DMS153 (cell line): ENCODE measurements around the gene FAM9C.
"Not testable (repeated sequence)": the region's sequence is repeated elsewhere in the genome, so short reads cannot be mapped to it uniquely, and the experiment has no call there.

ENCODE experiments used
- DNase-seq: peaks from one replicate; lab custom pipeline; 2025; lab: John Stamatoyannopoulos, UW

FAM9C gene

DNA sequence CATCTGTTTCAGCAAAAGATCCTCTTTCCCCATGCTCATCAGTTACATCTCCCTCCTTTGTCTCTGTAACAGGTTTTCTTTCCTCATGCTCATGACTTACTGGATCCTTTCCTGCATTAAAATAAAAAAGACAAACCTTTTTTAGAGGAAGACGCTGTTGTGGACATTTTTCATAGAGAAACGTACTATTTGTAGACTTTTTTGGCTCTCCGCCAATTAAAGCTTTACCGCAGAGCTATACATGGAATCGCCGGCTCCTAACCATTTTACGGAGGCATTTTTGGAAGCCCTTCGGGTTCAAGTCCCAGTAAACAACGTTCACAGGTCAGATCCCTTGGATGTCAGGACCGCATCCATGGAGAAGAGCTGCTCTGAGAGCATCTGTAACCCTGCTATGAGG, 1.3 kb downstream of the FAM9C start:
- DNase-seq, result no peak

DNA sequence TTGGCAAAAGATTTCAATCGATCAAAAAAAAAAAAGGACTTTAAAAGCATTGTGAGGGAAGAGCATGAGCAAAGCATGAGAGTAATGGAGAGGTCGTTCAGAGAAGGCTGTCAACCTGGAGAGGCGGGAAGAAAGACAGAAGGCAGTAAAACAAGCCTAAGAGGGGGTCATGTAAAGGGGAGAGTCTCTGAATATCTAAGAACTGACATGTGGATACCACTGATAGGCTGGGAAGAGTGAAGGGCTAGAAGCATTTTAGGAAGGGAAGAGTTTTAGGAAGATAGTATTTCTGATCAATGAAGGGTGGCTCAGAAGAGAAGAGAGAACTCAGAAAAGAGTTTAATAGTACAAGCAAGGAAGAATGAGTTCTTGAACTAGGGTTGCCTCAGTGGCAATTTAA, 7.5 kb downstream of the FAM9C start:
- no peak for DNase-seq

DNA sequence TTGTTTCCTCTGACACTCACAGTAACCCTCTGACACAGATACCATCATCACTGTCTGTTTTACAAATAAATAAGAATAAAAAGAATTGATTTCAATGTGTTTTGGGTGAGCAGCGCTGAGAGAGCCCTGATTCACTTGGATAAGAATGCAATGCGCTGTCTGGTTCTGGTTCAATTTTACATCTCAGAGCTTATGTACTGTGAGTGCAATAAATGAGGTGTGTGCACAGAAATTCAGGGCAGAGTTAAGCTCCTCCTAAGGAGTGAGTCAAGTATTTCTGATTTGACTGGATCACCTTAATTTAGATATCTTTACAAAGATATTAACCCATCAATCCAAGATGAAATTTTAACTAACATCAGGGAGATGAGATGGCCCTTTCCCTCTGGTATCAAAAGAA, 11.2 kb downstream of the FAM9C start:
- DNase-seq, result no peak

DNA sequence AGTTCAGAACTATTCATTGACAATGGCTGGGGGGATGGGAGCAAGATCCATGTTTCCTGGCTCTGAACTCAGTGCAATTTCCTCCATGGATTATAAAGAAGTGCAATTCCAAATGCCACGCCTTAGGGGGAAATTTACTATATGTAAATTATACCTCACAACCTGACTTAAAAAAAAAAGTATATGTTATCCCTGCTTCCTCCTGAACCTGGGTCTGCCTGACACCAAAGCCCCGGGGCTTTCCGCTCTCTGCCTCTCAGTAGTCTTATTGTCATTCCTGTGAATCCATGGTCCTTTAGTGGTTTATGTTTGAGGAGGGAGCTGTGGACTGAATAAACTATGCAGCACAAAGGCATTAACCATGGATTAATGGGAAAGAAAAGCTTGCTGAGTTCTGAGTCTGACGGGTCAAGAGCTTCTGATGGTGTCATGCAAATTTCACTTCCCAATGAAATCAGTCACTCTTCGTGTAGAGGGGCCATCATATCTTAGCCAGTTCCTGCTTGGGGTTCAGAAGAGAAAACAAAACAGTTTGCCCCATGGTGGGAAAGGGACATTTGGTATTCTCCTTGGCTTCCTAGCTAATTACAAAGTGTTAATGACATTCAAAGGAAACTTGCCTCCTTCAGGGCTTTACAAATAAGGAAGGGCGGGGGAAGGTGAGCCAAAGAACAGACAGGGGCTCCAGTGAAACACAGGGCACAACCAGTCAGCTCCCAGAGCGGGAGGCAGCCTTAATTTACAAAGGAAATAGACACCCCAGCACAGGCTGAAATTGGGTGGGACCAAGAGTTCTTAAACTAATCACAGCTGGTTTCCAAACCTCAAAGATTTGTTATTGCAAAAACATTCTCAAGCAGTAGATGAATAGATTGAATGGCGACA, 14.3 kb downstream of the FAM9C start:
- no peak for DNase-seq

DNA sequence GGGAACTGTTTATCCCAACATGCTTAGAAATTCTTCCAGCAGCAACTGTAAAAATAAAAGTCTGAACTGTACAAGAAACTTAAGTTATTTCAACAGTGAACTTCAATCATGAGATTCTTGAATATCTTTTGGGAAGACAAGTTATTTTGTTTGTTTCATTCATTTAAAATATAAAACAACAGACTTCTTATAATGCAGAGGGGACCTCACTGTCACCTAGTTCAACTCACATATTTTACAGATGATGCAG, 14.9 kb downstream of the FAM9C start:
- no peak for DNase-seq

DNA sequence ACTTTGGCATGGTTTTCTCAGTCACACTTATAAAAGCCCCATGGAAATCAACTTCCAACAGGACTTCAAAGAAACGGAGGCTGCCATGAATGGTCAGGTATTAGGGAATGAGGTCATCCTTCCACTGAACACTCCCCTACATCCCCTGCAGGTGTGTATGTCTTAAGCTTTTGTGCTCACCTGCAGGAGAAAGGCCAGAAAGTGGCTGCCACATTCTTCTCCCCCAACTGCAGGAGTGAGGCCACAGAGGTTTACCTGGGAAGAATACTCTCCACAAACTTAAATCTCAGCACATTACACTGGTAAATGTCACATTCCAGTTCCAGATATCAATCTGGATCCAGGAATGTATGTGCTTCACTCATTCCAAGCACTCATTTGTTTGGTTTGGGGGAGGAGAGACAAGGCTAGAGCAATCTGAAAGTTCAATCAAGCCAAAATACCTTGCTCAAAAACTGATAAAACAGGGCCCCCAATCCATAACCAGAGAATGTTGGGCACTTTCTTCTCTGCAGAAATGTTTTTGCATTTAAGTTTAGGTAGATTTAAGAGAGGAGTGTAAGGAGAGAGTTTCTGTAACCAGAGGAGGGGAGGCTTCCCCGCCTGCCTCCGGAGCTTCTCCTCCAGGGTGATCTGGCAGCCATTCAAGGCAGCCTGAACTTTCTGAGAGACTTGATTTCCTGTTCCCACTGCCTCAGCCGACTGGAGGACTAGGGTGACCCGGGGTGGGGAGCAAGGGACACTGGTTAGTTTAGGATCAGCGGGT, 15.4 kb downstream of the FAM9C start:
- DNase-seq, result peak; percentile 14

DNA sequence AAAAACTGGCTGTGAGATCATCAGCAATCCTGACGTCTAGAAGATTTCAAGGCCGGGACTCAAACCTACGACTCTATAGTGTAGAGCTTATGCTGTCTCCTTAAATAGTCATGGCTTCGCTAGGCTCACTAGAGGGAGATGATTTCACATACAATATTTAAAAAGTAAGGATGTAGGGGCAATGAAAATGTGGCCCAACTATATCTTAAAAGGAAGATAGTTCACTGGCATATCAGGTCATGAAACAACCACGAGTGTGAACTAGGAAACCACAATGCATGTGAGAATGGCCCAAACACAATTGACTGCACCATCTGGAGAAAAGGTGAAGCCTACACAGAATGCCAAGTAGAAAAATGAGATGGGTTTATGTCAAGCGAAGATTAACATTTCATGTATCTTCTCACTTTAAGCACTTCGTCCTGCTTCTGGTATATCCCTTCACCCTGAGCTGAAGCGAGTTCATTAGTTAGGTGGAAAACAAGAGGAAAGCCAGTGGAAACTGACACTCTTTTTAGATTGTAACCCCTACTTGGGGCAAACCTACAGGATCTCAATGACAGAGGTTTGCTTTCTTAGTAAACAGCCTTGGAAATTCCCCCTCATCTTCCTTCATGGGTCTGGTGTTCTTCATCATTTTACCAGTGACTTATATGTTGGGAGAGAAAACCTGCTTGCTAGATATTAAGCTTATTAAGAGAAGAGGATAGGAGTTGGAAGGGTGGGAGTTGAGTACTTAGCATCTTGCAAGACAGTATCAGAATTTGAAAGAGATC, 17.4 kb downstream of the FAM9C start:
- no peak for DNase-seq

DNA sequence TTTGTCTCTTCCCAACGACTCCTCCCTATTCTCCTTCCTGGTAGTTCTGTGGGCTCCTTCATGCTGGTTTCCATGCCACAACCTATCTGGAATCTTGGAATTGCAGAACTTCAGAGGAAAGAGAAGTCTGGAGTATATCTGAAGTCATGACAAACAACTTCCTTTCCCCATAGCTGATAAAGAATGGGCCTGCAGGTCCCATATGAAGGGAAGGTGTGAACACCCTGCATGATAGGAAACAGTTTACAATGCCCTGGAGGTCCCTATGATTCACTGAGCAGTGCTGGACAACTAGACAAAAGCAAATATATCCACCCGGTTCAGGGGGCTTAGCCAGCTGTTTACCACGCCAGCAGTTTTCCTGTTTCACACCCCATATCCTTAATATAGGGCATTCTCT, 19.4 kb downstream of the FAM9C start:
- DNase-seq, result no peak

DNA sequence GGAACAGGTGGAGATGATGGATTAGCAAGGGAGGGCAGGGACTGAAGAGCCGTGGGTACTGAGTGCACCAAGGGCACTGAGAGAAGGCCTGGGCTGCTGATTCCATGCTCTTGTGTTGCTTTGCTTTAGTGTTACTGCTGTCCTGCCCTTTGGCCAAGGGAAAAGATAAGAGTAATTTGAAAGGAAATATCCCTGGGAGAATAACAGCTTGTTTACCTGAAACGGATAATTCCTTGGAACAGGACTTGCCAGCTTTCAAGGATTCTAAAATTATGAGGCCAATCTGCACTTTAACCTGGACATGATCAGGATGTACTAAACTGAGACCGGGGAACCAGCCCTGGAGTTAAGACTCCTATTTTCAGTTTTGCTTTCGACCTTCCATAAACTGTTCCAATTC, 20.4 kb downstream of the FAM9C start:
- DNase-seq, result no peak

DNA sequence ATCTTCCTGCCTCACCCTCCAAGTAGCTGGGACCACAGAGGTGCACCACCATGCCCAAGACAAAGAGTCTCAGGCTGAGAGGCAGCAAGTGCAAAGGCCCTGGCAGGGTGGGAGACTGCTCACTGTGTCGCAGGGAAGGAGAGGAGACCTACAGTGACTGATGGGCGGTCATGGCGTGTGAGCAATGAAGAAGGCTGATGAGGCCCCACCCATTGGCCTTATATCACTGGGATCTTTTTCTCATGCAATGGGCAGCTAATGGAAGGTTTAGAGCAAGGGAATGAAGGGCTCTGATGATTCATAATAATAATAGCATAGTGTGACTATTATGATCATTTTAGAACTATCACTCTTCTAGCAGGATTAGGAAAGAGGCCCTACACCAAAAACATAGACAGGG, 20.9 kb downstream of the FAM9C start:
- no peak for DNase-seq

DNA sequence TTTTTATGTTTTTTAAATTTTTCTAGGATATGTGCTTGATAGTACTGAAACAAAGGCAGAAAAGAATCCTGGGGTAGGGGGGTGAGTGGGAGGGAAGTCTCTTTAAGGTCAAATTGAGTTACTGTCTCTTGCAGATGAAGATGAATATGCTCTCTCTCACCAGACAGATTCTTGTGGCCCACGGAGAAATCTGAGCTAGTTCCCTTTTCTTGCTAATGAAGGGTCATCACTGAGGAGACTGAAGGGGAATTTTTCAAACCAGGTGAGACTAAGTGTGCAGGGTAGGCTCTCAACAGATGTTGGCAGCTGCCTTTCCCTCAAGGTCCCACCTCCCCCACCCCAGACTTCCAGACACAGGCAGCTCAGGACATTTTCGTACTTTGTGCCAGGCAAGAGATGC, 21.5 kb downstream of the FAM9C start:
- DNase-seq, result no peak

DNA sequence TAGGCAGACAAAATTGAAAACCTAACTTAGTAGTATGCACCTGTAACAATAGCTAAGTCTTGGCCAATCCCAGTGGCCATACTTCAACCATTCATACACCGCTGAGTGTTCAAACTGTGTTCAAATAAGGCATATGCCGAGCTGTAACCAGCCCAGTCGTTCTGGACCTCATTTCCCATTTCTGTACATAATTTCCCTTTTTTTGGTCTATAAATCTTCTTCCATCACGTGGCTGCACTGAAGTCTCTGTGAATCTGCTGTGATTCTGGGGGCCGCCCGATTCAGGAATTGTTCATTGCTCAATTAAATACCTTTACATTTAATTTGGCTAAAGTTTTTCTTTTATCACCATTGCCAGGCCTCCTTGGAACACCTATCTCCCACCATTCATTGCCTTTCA, 27.7 kb downstream of the FAM9C start:
- DNase-seq, result not testable (repeated sequence)

DNA sequence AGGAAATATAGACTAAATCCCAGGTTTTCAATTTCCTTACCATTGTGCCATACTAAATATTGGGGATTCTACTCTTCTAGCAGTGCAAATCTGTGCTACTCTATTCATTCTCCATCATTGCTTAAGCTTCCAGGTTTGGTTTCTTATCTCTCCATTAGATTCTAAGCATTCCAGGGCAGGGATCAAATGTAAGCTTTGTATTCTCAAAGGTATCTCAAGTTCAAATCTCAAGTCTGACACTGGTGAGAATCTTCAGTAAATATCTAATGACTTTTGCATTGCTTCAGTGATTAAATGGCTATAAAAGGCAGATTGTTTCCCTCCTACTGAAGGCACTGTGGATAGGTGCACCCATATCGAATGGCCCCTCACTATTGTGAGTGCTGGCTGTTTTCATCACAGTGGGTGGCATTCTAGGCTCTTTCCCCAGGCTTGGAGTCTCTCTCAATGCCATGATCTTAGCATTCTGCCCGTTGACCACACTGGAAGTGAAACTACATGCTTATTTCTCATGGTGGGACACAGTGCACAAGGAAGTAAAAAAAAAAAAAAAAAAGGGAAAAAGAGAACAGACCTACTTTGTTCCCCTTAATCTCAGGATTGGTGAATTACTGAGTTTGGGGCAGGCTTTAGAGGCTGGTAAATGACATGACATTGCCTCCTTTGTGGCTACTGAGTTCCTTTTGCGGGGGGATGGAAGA, 28.7 kb downstream of the FAM9C start:
- DNase-seq, result no peak

DNA sequence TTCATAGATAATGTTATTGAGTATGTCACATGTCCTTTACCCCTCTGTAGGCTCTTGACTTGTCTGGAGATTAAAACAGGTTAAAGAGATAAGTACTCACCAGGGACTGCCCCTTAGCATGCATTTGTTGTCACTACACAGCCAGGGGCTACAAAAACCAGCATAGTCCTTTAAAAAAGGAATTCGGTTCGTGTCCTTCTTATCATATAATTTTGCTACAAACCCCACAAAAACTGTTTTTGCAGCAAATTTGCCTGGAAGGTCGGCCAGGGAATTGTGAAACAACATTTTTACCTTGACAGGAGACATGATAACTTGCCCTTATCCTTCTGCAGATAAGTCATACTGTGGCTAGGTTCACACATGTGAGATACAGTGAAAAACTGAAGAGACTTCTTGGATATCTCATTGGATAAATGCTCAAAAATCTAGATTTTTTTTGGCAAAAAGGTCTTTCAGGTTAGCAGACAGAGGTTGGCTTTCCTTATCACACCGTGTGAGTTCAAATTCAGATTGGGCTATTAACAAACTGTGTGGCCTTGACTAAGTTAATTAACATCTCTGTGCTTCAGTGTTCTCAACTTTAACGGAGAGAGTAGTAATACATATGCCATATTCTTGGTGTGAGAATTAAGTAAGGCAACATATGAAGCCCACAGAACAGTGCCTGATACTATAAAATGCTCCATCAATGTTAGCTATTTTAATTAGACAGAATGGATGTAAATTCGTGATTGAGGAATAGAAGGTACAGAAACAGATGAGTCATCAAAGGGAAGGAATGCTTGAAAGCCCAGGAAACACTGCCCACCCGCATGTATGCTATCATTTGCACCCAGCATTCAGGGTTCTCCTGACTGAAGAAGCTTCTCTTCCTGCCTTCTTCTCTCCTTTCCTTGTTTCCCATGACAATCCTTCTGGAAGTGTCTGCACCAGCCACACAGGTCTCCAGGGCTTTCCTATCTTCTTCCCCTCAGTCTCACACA, 30.0 kb downstream of the FAM9C start:
- DNase-seq, result no peak

DNA sequence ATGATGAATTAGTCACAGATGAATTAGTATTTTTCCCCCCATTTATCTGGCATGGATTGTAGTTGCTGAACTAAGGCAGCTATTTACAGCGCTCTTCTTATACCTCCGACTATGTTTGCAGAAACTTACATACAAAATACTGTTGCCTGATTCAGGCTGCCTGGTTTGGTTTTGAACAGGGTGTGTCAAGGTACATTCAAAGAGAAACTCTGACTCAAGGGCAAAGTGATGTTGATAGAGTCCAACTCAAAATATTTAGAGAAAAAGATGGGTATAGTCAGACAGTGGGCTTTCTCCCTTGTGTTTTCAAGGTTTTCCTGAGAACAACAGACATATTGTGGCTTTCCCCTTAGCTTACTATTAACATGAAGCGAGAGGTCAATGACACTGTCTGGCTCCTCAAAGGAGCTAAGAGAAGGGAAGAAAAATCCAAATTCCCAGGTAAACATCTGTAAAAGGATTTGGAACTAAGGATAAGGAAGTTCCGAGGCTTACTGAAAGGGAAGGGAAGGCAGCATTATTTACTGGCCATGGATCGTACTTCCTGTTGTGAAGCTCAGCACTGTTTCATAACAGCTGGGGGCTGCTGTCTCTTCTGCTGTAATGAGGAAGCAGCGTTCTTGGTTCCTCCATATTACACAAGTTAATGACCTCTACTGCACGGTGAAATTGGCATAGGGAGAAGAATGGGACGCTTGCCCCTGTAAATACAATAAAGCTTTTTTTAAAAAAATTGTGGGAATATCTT, 30.9 kb downstream of the FAM9C start:
- DNase-seq, result peak; percentile 51

DNA sequence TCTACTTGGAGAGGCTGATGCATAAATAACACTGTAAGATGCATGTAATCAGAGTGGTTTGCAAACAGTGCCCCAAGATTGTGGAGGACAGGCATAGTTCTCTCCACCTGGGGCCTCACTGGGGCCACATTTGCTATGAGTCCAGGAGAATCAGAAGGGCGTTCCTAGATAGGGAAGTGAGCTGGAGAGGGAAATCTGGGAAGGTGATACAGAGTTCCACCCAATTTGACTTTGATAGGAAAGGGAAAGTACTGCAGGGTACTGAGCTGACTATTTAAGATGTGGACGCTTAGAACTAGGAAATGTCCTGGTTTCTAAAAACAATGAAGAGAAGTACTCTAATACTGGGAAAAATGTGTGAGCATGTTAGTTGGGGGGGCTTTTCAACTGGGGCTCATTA, 33.9 kb downstream of the FAM9C start:
- no peak for DNase-seq

DNA sequence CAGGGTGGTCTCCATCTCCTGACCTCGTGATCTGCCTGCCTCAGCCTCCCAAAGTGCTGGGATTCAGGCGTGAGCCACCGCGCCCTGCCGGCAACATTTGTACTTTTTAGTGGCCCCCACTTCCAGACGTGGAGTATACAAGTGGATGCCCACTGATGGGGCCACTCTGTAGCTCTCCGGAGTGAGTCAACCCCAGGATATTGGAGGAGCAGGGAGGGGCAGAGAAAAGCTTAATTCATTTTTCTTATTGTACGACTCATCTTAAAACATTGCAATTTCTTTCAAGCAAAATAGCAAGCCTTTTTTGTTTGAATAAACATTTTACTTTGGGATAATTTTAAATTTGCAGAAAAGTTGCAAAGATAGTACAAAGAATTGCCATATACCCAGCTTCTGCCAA, 34.6 kb downstream of the FAM9C start:
- DNase-seq, result no peak

DNA sequence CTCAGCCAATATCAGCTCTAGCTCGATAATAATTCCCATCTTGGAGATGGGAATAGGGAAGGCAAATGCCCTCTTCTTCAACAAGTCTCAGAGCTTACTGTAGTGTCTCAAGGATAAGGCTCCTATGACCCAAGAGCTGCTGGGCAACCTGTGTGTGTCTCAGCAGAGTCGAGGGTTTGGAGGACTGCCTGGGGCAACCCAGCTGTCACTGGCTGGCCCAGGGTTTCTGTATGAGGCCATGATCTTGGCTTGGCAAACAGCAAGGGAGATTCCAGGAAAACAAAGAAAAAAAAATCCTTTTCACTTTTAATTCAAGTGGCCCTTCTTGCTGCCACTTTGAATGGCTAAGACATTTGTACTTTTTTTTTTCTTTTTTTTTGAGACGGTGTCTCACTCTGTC, 35.1 kb downstream of the FAM9C start:
- DNase-seq, result no peak

DNA sequence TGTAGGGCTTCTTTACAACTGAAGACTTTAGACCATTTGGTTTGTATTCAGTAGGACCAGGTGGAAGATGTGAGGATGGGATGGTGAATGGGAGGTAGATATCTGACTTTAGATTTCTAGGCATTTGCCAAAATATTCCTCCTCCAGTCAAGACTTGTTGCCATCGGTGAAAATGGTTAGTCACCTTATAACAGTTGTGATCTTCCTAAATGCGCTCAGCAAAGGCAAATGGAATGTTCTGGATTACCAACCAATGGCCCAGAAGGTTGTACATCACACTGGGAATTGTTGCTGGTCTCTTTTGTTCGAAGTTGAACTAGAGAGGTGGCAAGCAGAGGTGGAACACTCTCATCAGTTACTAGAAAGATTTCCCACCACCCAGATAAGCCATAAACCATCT, 35.6 kb downstream of the FAM9C start:
- no peak for DNase-seq

DNA sequence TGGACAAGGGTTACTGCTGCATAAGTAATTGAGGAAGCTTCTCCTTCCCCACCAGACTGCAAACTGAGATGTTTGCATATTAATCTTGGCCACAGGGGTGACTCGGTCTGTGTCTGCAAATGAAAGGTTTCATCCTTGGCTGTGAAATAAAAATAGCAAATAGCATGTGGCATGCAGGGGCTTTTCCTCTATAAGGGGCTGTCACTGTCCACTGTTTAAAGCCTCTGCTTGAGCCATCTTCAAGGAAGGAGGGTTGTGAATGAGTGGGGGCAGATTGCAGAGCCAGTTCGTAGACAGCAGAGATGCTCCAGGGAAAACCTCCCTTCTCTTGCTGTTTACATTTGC, 36.3 kb downstream of the FAM9C start:
- no peak for DNase-seq
